Lower leg skin (tissue), 4 donors: ENCODE measurements around the gene FAM83E. TPM values are rescaled to one million over a fixed set of nuclear protein-coding genes. Genes with fewer than 3 reads are reported as not detected.

Experiments
- DNase-seq, 2 donors: peaks; one replicate each; pipeline ENCODE4 v3.0.0-alpha.2; 2019; ENCODE audit warnings: low spot score in 2 of 2
- H3K4me3 ChIP-seq: fragments of 200-600 bp; sonication (generic); 2 replicates; pipeline ENCODE4 v1.5.1; 2017; ENCODE audit warnings: mild to moderate bottlenecking, low read depth; ENCODE audit not compliant: poor library complexity, severe bottlenecking
- CTCF ChIP-seq, 3 donors: fragments of 450-650 bp; IDR thresholded peaks; one replicate each; pipeline ENCODE4 v1.5.1; 2016; ENCODE audit warnings: antibody characterized with exemption in 3 of 3, mild to moderate bottlenecking in 3 of 3, moderate library complexity in 2 of 3
- POLR2A ChIP-seq, 2 donors: fragments of 450-650 bp; IDR thresholded peaks; one replicate each; pipeline ENCODE4 v1.6.1; 2016 to 2017; ENCODE audit warnings: antibody characterized with exemption in 2 of 2, mild to moderate bottlenecking in 1 of 2, moderate library complexity in 1 of 2
- WGBS, 2 donors: methylation state at CpG; one replicate each; pipeline ENCODE4 v1.1.5; 2018; 5-methylcytosine and 5-hydroxymethylcytosine counted together
- intact Hi-C: fragments of 100-400 bp; cut with DNase I; formaldehyde crosslinking; loops from one replicate; pipeline ENCODE4 v1.15.0; 2023; ENCODE audit warnings: low total_unique reads
- total RNA-seq, 4 donors: library from RNA; depleted of rRNA; stranded (reverse); fragments of >200 nt; gene quantifications; one replicate each; pipeline ENCODE4 v1.1.0, GENCODE V29; 2016

Gene FAM83E
- total RNA-seq, 4 donors from 2014 or later, result 0.53 to 8.2 (median 3.8) TPM

GRCh38 chr19:48603850-48604249, 11.0 kb downstream of the FAM83E start:
- intact Hi-C loops, result no loop called here
- no peak for DNase-seq

GRCh38 chr19:48603449-48603848, 11.4 kb downstream of the FAM83E start:
- 91 to 92% methylated on average over 39 of the region's 39 CpGs for WGBS, 2 donors
- DNase-seq, result no peak
- TF ChIP-seq POLR2A (IDR thresholded peaks at IDR 0.05) (no peak), CTCF (IDR thresholded peaks at IDR 0.05) (no peak)
- intact Hi-C loops, result no loop called here
- H3K4me3 ChIP-seq, result no peak overlapping the region

More at GRCh38 chr19:48603850-48604249, 11.0 kb downstream of the FAM83E start:
- WGBS, 2 donors, result 85 to 92% methylated on average over 7 to 9 of the region's 9 CpGs
- H3K4me3 ChIP-seq, result no peak overlapping the region
- TF ChIP-seq POLR2A (IDR thresholded peaks at IDR 0.05), result no peak
- no peak for TF ChIP-seq CTCF (IDR thresholded peaks at IDR 0.05)

GRCh38 chr19:48603001-48603400, 11.9 kb downstream of the FAM83E start:
- TF ChIP-seq CTCF (IDR thresholded peaks at IDR 0.05) (no peak), POLR2A (IDR thresholded peaks at IDR 0.05) (no peak)
- no peak for DNase-seq
- 75 to 78% methylated on average over 9 of the region's 9 CpGs for WGBS, 2 donors
- intact Hi-C loops, result no loop called here
- H3K4me3 ChIP-seq, result no peak overlapping the region

- DNase-seq, result no peak
- H3K4me3 ChIP-seq, result no peak overlapping the region
- intact Hi-C loops, result no loop called here
- 86% methylated on average over 9 to 13 of the region's 21 CpGs for WGBS, 2 donors
- TF ChIP-seq POLR2A (IDR thresholded peaks at IDR 0.05), result no peak
- TF ChIP-seq CTCF (IDR thresholded peaks at IDR 0.05), result no peak
Observed at GRCh38 chr19:48600679-48601417, 14.0 kb downstream of the FAM83E start.

- intact Hi-C loops, result no loop called here
- 64 to 72% methylated on average over 24 to 25 of the region's 30 CpGs for WGBS, 2 donors
- TF ChIP-seq POLR2A (IDR thresholded peaks at IDR 0.05), result no peak
- TF ChIP-seq CTCF (IDR thresholded peaks at IDR 0.05), result no peak
- DNase-seq, result no peak
- no peak overlapping the region for H3K4me3 ChIP-seq
Observed at GRCh38 chr19:48598996-48599700, 15.7 kb downstream of the FAM83E start.
